Measurements from ENCODE around the gene DCUN1D4. TPM values are rescaled to one million over a fixed set of nuclear protein-coding genes. Genes with fewer than 3 reads are reported as not detected.

The DCUN1D4 gene
- total and polyA plus RNA-seq, 2 experiments from 2014 or later: 17.3 to 39.9 TPM

DNA sequence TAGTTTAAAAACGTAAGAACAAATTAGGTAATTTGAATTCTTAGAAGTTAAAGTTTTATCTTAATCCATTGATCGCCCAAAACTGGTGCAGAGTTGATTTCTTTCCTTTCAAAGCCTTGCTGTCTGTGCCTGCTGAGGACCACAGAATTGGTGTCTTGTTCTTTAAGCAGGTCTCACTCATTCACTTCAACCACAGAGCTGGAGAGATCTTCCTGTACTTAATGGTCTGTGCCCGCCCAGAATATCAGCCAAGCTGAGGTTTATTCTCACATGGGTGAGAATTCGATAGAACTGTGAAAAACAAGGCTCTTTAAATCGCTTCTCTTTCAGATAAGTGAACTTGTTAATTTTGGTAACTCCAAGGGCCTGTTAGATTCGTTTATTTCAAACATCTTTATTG lies 31.6 kb downstream of the DCUN1D4 start:
- Histone ChIP-seq H3K36me3 (replicated peaks; ENCODE audit: insufficient read depth, low read depth) (no peaks in the 10 kb centered on the region), H3K79me2 (peaks cover 2% of the 10 kb centered on the region), H3K9me3 (ENCODE audit: low read depth) (no peaks in the 10 kb centered on the region), H2AFZ (no peak overlapping the region), H3K4me2 (no peak overlapping the region), H3K9me2 (replicated peaks; ENCODE audit: insufficient read depth) (no peaks in the 10 kb centered on the region), H3K4me1 (ENCODE audit: insufficient read depth) (no peaks in the 10 kb centered on the region), H3K4me3 (no peak overlapping the region), H3K27ac (no peak overlapping the region), H3K27me3 (no peaks in the 10 kb centered on the region), H4K20me1 (ENCODE audit: insufficient read depth, poor library complexity, severe bottlenecking) (no peaks in the 10 kb centered on the region)
- no peak for TF ChIP-seq EZH2phosphoT487 (IDR thresholded peaks at IDR 0.05; ENCODE audit: low read depth, severe bottlenecking, unreplicated experiment)
- no peak for TF ChIP-seq EZH2 (IDR thresholded peaks at IDR 0.05; ENCODE audit: borderline replicate concordance)
- TF ChIP-seq, protein P1, sequence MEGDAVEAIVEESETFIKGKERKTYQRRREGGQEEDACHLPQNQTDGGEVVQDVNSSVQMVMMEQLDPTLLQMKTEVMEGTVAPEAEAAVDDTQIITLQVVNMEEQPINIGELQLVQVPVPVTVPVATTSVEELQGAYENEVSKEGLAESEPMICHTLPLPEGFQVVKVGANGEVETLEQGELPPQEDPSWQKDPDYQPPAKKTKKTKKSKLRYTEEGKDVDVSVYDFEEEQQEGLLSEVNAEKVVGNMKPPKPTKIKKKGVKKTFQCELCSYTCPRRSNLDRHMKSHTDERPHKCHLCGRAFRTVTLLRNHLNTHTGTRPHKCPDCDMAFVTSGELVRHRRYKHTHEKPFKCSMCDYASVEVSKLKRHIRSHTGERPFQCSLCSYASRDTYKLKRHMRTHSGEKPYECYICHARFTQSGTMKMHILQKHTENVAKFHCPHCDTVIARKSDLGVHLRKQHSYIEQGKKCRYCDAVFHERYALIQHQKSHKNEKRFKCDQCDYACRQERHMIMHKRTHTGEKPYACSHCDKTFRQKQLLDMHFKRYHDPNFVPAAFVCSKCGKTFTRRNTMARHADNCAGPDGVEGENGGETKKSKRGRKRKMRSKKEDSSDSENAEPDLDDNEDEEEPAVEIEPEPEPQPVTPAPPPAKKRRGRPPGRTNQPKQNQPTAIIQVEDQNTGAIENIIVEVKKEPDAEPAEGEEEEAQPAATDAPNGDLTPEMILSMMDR (IDR thresholded peaks at IDR 0.05; ENCODE audit: poor library complexity): no peak
- 96% methylated on average over 6 of the region's 6 CpGs for WGBS (ENCODE audit: low lambda C conversion rate, missing lambda C conversion rate)
- no peak for DNase-seq (ENCODE audit: low spot score)

DNA sequence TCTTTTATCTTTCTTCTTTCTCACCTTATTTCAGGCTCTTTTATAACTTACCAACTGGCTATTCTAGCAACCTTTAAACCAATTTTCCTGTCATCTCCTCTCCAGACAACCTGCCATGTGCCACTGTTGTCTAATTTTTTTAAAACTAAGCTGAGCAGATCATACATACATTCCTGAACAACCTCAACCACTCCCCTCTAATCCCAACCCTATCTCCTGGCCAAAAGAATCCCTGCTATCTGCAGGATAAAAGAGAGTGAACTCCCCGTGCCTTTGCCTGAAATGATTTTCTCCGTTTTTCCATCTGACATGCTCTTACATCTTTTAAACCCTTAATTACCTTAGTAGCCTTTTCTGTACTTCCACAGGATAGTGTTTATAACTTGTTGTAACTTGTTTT lies 35.5 kb downstream of the DCUN1D4 start:
- Histone ChIP-seq H3K4me1 (ENCODE audit: insufficient read depth) (no peaks in the 10 kb centered on the region), H3K27ac (no peak overlapping the region), H2AFZ (no peak overlapping the region), H3K4me3 (no peak overlapping the region), H4K20me1 (ENCODE audit: insufficient read depth, poor library complexity, severe bottlenecking) (no peaks in the 10 kb centered on the region), H3K79me2 (peaks cover 2% of the 10 kb centered on the region), H3K36me3 (replicated peaks; ENCODE audit: insufficient read depth, low read depth) (no peaks in the 10 kb centered on the region), H3K9me3 (ENCODE audit: low read depth) (no peaks in the 10 kb centered on the region), H3K9me2 (replicated peaks; ENCODE audit: insufficient read depth) (no peaks in the 10 kb centered on the region), H3K4me2 (no peak overlapping the region), H3K27me3 (no peaks in the 10 kb centered on the region)
- DNase-seq (ENCODE audit: low spot score): no peak
- TF ChIP-seq EZH2 (IDR thresholded peaks at IDR 0.05; ENCODE audit: borderline replicate concordance) (no peak), EZH2phosphoT487 (IDR thresholded peaks at IDR 0.05; ENCODE audit: low read depth, severe bottlenecking, unreplicated experiment) (no peak)
- TF ChIP-seq, protein P1 (IDR thresholded peaks at IDR 0.05; ENCODE audit: poor library complexity): no peak
- 55% methylated on average over 2 of the region's 2 CpGs for WGBS (ENCODE audit: low lambda C conversion rate, missing lambda C conversion rate)

DNA sequence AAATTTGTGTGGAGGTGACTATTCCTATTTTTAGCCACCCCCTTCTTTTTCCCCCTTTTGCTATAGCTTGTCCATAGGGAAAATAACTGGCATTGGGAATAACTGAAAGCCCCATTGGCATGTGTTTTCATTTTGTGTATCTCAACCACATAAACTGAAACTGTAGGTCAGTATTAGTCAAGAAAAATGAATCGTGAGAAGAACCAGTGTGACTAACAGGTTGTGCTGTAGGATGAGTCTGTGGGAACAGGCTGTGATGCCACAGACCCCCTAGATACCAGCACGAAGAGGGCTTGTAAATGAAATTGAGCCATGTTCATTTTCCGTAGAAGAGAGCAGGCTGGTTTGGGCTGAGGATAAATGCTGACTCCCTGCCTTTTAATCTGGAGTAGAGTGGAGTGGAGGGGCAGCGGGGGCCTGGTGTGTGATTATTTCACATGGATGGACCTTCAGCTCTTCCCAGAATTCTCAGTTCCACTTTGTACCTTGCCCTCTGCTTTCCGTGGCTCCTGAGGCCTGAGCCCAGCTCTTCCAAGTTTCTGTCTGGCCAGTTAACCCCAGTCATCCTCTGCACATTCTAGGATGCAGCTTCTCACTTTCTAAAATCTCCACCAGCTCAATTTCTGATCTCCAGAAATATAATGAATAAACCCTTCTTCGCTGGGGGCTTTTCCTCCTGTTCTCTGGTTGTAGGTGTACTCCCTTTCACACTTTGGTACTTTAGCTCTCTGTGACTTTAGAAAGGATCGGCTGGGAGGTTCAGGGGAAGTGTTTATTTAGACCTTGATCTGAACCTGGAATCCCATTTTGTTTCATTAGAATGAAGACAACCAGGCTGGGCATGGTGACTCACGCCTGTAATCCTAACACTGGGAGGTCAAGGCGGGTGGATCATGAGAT lies 37.3 kb downstream of the DCUN1D4 start:
- no peaks in the 10 kb centered on the region for H3K9me2 ChIP-seq (replicated peaks; ENCODE audit: insufficient read depth)
- TF ChIP-seq, protein P1 (IDR thresholded peaks at IDR 0.05; ENCODE audit: poor library complexity): no peak
- no peak for TF ChIP-seq EZH2phosphoT487 (IDR thresholded peaks at IDR 0.05; ENCODE audit: low read depth, severe bottlenecking, unreplicated experiment)
- TF ChIP-seq EZH2 (IDR thresholded peaks at IDR 0.05; ENCODE audit: borderline replicate concordance): no peak
- H3K79me2 ChIP-seq: peaks cover 2% of the 10 kb centered on the region
- H3K36me3 ChIP-seq (replicated peaks; ENCODE audit: insufficient read depth, low read depth): no peaks in the 10 kb centered on the region
- no peak overlapping the region for H3K4me2 ChIP-seq
- H3K4me1 ChIP-seq (ENCODE audit: insufficient read depth): no peaks in the 10 kb centered on the region
- no peaks in the 10 kb centered on the region for H4K20me1 ChIP-seq (ENCODE audit: insufficient read depth, poor library complexity, severe bottlenecking)
- peak; percentile 43 for DNase-seq (ENCODE audit: low spot score)
- H3K9me3 ChIP-seq (ENCODE audit: low read depth): no peaks in the 10 kb centered on the region
- no peak overlapping the region for H2AFZ ChIP-seq
- no peaks in the 10 kb centered on the region for H3K27me3 ChIP-seq
- H3K4me3 ChIP-seq: no peak overlapping the region
- H3K27ac ChIP-seq: peak overlapping the region; percentile 41
- WGBS (ENCODE audit: low lambda C conversion rate, missing lambda C conversion rate): 75% methylated on average over 9 of the region's 9 CpGs

Measured in hepatocyte (in vitro differentiated cells).